ENCODE results near the gene ZFHX2. TPM values are rescaled to one million over a fixed set of nuclear protein-coding genes. Genes with fewer than 3 reads are reported as not detected.

Gene ZFHX2
- total RNA-seq, 6 experiments from 2014 or later: 0.63 to 4.2 (median 1.7) TPM

DNA sequence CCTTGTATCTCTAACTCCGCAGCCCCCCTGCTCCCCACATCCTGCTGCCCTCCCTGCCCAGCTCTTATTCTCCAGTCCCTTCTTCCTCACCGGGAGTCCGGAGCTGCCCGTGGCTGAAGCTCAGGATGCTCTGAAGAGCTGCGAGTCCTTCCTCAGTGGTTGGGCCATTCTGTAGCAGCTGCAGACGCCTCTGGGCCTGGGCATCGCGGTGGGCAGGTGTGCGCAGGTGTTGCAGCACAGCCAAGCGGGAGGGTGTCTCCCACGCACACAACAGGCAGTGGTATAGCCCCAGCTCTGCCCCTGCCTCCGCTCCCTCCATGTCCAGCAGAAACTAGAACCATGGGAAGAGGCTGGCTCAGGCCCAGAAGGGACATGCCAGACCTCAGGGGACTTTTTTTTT, 20.2 kb downstream of the ZFHX2 start:
- no peaks in the 10 kb centered on the region for H3K9me3 Mint-ChIP-seq
- H3K27ac Mint-ChIP-seq: no peak overlapping the region
- TF ChIP-seq, protein P1, sequence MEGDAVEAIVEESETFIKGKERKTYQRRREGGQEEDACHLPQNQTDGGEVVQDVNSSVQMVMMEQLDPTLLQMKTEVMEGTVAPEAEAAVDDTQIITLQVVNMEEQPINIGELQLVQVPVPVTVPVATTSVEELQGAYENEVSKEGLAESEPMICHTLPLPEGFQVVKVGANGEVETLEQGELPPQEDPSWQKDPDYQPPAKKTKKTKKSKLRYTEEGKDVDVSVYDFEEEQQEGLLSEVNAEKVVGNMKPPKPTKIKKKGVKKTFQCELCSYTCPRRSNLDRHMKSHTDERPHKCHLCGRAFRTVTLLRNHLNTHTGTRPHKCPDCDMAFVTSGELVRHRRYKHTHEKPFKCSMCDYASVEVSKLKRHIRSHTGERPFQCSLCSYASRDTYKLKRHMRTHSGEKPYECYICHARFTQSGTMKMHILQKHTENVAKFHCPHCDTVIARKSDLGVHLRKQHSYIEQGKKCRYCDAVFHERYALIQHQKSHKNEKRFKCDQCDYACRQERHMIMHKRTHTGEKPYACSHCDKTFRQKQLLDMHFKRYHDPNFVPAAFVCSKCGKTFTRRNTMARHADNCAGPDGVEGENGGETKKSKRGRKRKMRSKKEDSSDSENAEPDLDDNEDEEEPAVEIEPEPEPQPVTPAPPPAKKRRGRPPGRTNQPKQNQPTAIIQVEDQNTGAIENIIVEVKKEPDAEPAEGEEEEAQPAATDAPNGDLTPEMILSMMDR (IDR thresholded peaks at IDR 0.05): no peak
- no peaks in the 10 kb centered on the region for H3K36me3 Mint-ChIP-seq (ENCODE audit: low read depth)
- no peak for DNase-seq
- H3K4me3 Mint-ChIP-seq: no peak overlapping the region
- H3K27me3 Mint-ChIP-seq (ENCODE audit: insufficient read depth): peaks cover 23% of the 10 kb centered on the region
- no peaks in the 10 kb centered on the region for H3K4me1 Mint-ChIP-seq (ENCODE audit: low read depth)

DNA sequence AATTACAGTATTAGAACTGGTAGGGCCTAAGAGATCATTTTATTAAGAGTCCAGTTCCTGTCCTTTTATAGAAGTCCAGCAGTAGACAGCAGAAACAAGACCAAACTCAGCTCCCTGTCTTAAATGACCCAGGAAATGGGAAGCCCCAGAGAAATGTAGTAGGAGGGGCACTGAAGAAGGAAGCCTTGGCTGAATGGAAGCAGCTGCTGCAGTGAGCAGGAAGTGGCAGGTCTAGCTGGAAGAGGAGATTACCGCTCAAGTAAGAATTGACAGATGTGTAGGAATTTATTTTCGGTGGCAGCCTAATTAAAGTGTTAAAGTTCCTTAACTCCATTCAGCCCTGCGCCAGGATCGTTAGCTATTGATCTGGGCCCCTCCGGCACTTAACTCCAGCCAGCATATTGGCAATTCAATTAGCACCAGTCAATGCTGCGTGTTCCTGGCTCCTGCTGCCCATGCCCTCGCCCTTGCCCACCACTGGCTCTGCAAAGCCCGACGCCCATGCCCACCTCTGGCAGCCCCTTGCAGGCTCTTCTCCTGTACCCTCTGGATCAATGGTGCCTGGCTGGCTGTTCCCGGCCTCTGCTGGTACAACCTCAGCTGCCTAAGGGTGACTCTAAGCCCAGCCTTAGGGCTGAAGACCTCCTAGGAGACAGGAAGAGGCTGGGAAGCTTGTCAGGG, 21.1 kb downstream of the ZFHX2 start:
- TF ChIP-seq, protein P1 (IDR thresholded peaks at IDR 0.05): no peak
- no peak overlapping the region for H3K27ac Mint-ChIP-seq
- H3K4me3 Mint-ChIP-seq: no peak overlapping the region
- H3K9me3 Mint-ChIP-seq: no peaks in the 10 kb centered on the region
- DNase-seq: no peak
- H3K27me3 Mint-ChIP-seq (ENCODE audit: insufficient read depth): peaks cover 18% of the 10 kb centered on the region
- no peaks in the 10 kb centered on the region for H3K36me3 Mint-ChIP-seq (ENCODE audit: low read depth)
- no peaks in the 10 kb centered on the region for H3K4me1 Mint-ChIP-seq (ENCODE audit: low read depth)

DNA sequence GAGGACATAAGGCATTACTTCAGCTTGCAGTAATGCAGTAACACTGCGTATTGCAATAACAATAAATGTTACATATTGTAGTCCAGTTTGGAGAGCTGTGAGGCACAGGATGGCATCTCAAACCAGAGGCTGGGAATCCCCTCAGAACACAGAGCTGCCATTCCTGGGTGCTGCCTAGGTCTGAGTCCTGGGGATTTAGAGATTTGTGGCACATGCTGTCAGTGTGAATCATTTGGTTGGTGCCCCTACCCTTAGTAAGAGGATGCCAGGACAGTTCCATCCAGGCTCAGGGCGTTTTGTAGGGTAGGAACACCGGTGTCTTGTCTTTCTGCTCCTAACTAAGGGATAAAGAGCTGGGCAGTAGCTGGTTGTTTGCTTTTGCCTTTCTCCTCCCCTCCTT, 22.5 kb downstream of the ZFHX2 start:
- Mint-ChIP-seq H3K4me3 (no peak overlapping the region), H3K4me1 (ENCODE audit: low read depth) (no peaks in the 10 kb centered on the region), H3K27ac (no peak overlapping the region), H3K9me3 (no peaks in the 10 kb centered on the region), H3K27me3 (ENCODE audit: insufficient read depth) (peaks cover 14% of the 10 kb centered on the region), H3K36me3 (ENCODE audit: low read depth) (no peaks in the 10 kb centered on the region)
- DNase-seq: no peak
- TF ChIP-seq, protein P1 (IDR thresholded peaks at IDR 0.05): no peak

DNA sequence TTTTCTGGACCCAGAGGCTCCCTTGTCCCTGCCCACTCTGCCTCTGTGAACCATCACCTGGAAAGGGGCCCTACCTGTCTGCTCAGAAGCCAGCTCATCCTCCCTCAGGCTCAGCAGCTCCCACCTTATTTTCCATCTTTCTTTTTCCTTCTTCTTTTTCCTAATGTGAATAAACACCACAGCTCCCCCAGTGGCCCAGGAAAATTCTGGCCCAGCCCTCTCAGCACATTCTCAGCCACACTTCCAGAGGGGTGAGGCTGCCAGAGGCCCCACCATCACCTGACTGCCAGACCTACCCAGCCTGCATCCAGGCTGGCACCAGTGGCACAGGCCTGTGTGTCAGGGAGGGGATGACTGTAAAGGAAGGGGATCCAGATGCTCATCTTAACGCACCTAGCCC, 23.0 kb downstream of the ZFHX2 start:
- Mint-ChIP-seq H3K4me3 (no peak overlapping the region), H3K4me1 (ENCODE audit: low read depth) (no peaks in the 10 kb centered on the region), H3K27ac (no peak overlapping the region), H3K9me3 (no peaks in the 10 kb centered on the region), H3K27me3 (ENCODE audit: insufficient read depth) (peaks cover 14% of the 10 kb centered on the region), H3K36me3 (ENCODE audit: low read depth) (no peaks in the 10 kb centered on the region)
- TF ChIP-seq, protein P1 (IDR thresholded peaks at IDR 0.05): peak; percentile 57
- DNase-seq: no peak

GRCh38 chr14:23525611-23526010, 26.0 kb downstream of the ZFHX2 start:
- Mint-ChIP-seq H3K36me3 (ENCODE audit: low read depth) (no peaks in the 10 kb centered on the region), H3K27me3 (ENCODE audit: insufficient read depth) (peaks cover 13% of the 10 kb centered on the region), H3K9me3 (no peaks in the 10 kb centered on the region), H3K27ac (no peak overlapping the region), H3K4me1 (ENCODE audit: low read depth) (no peaks in the 10 kb centered on the region), H3K4me3 (no peak overlapping the region)
- TF ChIP-seq, protein P1 (IDR thresholded peaks at IDR 0.05): no peak
- no peak for DNase-seq

All from HFFc6 (cell line).